AG04450 (cell line): ENCODE data around the gene HIP1. TPM values are rescaled to one million over a fixed set of nuclear protein-coding genes. Genes with fewer than 3 reads are reported as not detected.

Experiments used
- CTCF ChIA-PET: fragments of 300-600, 350-600 bp; formaldehyde crosslinking; extraction: SDS; loops from one replicate; lab custom pipeline; 2022; ENCODE audit warnings: antibody characterized with exemption, inconsistent platforms; lab: Charles Lee
- POLR2A ChIA-PET: fragments of 350-600 bp; formaldehyde crosslinking; extraction: SDS; loops from one replicate; lab custom pipeline; 2021; ENCODE audit warnings: antibody characterized with exemption, inconsistent platforms; lab: Yijun Ruan, JAX
- DNase-seq: peaks from one replicate; pipeline ENCODE4 v3.0.0-alpha.2; 2011; ENCODE audit warnings: low read depth, low spot score
- H3K27ac ChIP-seq: one replicate; pipeline ENCODE4 v1.5.1; 2012; ENCODE audit warnings: low read depth, low read length, control low read depth
- H3K27me3 ChIP-seq: one replicate; pipeline ENCODE4 v1.6.0; 2012; ENCODE audit warnings: low read length; ENCODE audit not compliant: control insufficient read depth, insufficient read depth
- H3K4me3 ChIP-seq: 2 replicates; pipeline ENCODE4 v1.5.1; 2011; ENCODE audit warnings: mild to moderate bottlenecking, low read depth, low read length, control low read depth
- H3K9me3 ChIP-seq: 2 replicates; pipeline ENCODE4 v1.5.1; 2012; ENCODE audit warnings: low read length; ENCODE audit not compliant: control insufficient read depth, insufficient read depth
- polyA plus RNA-seq: library from polyadenylated mRNA; depleted of rRNA; stranded (reverse); fragments of >200 nt; gene quantifications from 2 replicates; pipeline ENCODE4 v1.2.3, GENCODE V29; 2011
- TF ChIP-seq, protein P1 (sequence below): IDR thresholded peaks from 2 replicates; pipeline ENCODE4 v1.5.1; 2011; ENCODE audit warnings: low read depth, low read length, control low read depth, inconsistent platforms

The HIP1 gene
- polyA plus RNA-seq, 1 experiment = 13.7 TPM

GRCh38 chr7:75740846-75741497 is 2.2 kb upstream of the HIP1 start:
- DNase-seq = no peak
- Histone ChIP-seq H3K9me3 (no peaks in the 10 kb centered on the region; the same call in 1 of the 2 replicates), H3K27me3 (no peaks in the 10 kb centered on the region), H3K4me3 (no peak overlapping the region), H3K27ac (no peak overlapping the region)
- TF ChIP-seq, protein P1, sequence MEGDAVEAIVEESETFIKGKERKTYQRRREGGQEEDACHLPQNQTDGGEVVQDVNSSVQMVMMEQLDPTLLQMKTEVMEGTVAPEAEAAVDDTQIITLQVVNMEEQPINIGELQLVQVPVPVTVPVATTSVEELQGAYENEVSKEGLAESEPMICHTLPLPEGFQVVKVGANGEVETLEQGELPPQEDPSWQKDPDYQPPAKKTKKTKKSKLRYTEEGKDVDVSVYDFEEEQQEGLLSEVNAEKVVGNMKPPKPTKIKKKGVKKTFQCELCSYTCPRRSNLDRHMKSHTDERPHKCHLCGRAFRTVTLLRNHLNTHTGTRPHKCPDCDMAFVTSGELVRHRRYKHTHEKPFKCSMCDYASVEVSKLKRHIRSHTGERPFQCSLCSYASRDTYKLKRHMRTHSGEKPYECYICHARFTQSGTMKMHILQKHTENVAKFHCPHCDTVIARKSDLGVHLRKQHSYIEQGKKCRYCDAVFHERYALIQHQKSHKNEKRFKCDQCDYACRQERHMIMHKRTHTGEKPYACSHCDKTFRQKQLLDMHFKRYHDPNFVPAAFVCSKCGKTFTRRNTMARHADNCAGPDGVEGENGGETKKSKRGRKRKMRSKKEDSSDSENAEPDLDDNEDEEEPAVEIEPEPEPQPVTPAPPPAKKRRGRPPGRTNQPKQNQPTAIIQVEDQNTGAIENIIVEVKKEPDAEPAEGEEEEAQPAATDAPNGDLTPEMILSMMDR = no peak
- ChIA-PET POLR2A (no interaction called here), CTCF (interaction anchor here (1.1 kb wide), 1 partner anchor 280 kb away, joined by 6 read pairs; no protein-coding TSS in a partner anchor)

- Histone ChIP-seq H3K9me3 (no peaks in the 10 kb centered on the region; the same call in 1 of the 2 replicates), H3K4me3 (peak overlapping the region; percentile 76), H3K27ac (peak overlapping the region; percentile 70), H3K27me3 (no peaks in the 10 kb centered on the region)
- CTCF ChIA-PET = interaction anchor here (0.7 to 1.1 kb wide), 3 partner anchors 12 to 281 kb away, joined by 3 to 6 read pairs (median 4); no protein-coding TSS in a partner anchor
- TF ChIP-seq, protein P1 = no peak
- POLR2A ChIA-PET = interaction anchor here (0.6 to 1.2 kb wide), 3 partner anchors 22 to 212 kb away, joined by 3 read pairs; no protein-coding TSS in a partner anchor
- DNase-seq = no peak
Measured at GRCh38 chr7:75739796-75740672, 1.3 kb upstream of the HIP1 start.

DNA sequence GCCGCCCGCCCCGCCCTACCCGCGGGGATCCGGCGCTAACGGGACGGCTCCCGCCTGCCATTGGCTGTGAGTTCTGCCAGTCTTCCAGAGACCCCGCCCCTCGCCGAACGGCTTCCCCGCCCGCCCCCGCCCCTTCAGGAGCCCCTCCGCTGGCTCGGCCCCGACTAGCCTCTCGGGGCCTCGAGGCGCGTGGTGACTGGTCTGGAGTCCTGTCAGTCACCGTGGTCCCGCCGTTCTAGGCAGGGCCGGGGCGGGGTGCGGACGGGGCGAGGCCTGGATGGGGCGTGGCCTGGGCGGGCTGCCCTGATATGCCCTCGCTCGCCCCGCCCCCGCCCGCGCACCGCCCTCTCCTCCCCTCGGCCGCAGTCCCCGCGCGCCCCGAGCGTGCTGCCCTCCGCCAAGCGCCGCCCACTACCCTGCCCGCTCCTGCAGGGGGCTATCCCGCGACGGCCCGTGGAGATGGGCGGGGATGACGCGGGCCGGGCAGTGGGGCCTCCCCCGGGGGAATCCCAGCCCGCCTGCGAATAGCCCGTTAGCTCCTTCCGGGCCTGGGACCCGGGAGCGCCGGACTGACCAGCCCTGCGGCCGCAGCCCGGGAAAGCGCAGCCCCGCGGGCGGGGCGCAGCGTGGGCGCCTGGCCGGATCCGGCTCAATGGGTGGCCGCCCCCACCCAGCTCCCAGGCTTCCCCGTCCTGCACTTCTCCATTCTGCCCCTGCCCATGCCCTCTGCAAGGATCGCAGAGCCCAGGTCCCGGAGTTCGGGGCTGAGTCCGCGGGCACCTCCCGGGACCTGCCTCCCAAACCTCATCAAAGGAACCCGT is 444 bp upstream of the HIP1 start:
- H3K4me3 ChIP-seq = peak overlapping the region; percentile 86
- peak overlapping the region; percentile 70 for H3K27ac ChIP-seq
- no peaks in the 10 kb centered on the region; the same call in 1 of the 2 replicates for H3K9me3 ChIP-seq
- no peaks in the 10 kb centered on the region for H3K27me3 ChIP-seq
- TF ChIP-seq, protein P1 = no peak
- ChIA-PET POLR2A (interaction anchor here (0.6 to 1.2 kb wide), 4 partner anchors 21 to 211 kb away, joined by 3 to 4 read pairs (median 3); no protein-coding TSS in a partner anchor), CTCF (interaction anchor here (1.1 kb wide), 1 partner anchor 13 kb away, joined by 3 read pairs; no protein-coding TSS in a partner anchor)
- peak; percentile 97 for DNase-seq

GRCh38 chr7:75737856-75738603 is 711 bp downstream of the HIP1 start:
- TF ChIP-seq, protein P1 = no peak
- ChIA-PET CTCF (no interaction called here), POLR2A (interaction anchor here (0.5 kb wide), 1 partner anchor 17 kb away, joined by 4 read pairs; no protein-coding TSS in a partner anchor)
- H3K27me3 ChIP-seq = no peaks in the 10 kb centered on the region
- H3K27ac ChIP-seq = no peak overlapping the region
- no peaks in the 10 kb centered on the region; the same call in 1 of the 2 replicates for H3K9me3 ChIP-seq
- no peak for DNase-seq
- peak overlapping the region; percentile 86 for H3K4me3 ChIP-seq
